Liver (tissue), 9 donors: Measurements from ENCODE around the gene CACNA1C. TPM values are rescaled to one million over a fixed set of nuclear protein-coding genes. Genes with fewer than 3 reads are reported as not detected.

Experiments
- DNase-seq: peaks from one replicate; pipeline ENCODE4 v3.0.0-alpha.2; 2017; ENCODE audit warnings: low spot score
- H3K27ac ChIP-seq, 2 donors: one replicate each; pipeline ENCODE4 v1.7.0; 2013; ENCODE audit warnings: inconsistent platforms in 2 of 2, low read length in 2 of 2, control low read depth in 1 of 2, low read depth in 1 of 2, mild to moderate bottlenecking in 1 of 2
- H3K27me3 ChIP-seq, 4 donors: one replicate each; pipeline versions ENCODE4 v1.6.1 to v1.7.0; 2013; ENCODE audit warnings: low read length in 3 of 4, inconsistent platforms in 1 of 4, mild to moderate bottlenecking in 1 of 4, moderate library complexity in 1 of 4; ENCODE audit not compliant: control insufficient read depth in 4 of 4, insufficient read depth in 4 of 4
- H3K36me3 ChIP-seq, 4 donors: one replicate each; pipeline versions ENCODE4 v1.6.1 to v1.7.0; 2013; ENCODE audit warnings: low read length in 3 of 4, mild to moderate bottlenecking in 3 of 4, low read depth in 1 of 4, moderate library complexity in 1 of 4; ENCODE audit not compliant: control insufficient read depth in 4 of 4, insufficient read depth in 3 of 4
- H3K4me1 ChIP-seq, 4 donors: one replicate each; pipeline versions ENCODE4 v1.6.1 to v1.7.0; 2013; ENCODE audit warnings: low read length in 3 of 4, mild to moderate bottlenecking in 3 of 4, moderate library complexity in 1 of 4; ENCODE audit not compliant: control insufficient read depth in 4 of 4, insufficient read depth in 4 of 4
- H3K4me3 ChIP-seq, 3 donors: one replicate each; pipeline versions ENCODE4 v1.6.1 to v1.7.0; 2013; ENCODE audit warnings: low read length in 3 of 3, control low read depth in 1 of 3, low read depth in 1 of 3, mild to moderate bottlenecking in 1 of 3
- H3K9ac ChIP-seq, 2 donors: one replicate each; pipeline ENCODE4 v1.7.0; 2013; ENCODE audit warnings: low read length in 2 of 2, mild to moderate bottlenecking in 2 of 2, moderate library complexity in 2 of 2, control low read depth in 1 of 2, low read depth in 1 of 2
- H3K9me3 ChIP-seq, 4 donors: one replicate each; pipeline versions ENCODE4 v1.6.1 to v1.7.0; 2013; ENCODE audit warnings: low read length in 3 of 4; ENCODE audit not compliant: control insufficient read depth in 4 of 4
- ATF3 ChIP-seq: IDR thresholded peaks from 2 replicates; pipeline ENCODE4 v1.6.1; 2016; ENCODE audit warnings: antibody characterized with exemption
- CTCF ChIP-seq: fragments of 150-350 bp; IDR thresholded peaks from 2 replicates; pipeline ENCODE4 v1.5.1; 2017; ENCODE audit warnings: improper control_type of control experiment, low read depth, low read length; ENCODE audit not compliant: missing input control
- EGR1 ChIP-seq, 2 donors: IDR thresholded peaks; 2 replicates each; pipeline ENCODE4 v1.6.1; 2016 to 2018; ENCODE audit warnings: antibody characterized with exemption in 2 of 2, low read depth in 2 of 2
- FOXA1 ChIP-seq: IDR thresholded peaks from 2 replicates; pipeline ENCODE4 v1.6.1; 2016; ENCODE audit warnings: antibody characterized with exemption
- FOXA2 ChIP-seq: IDR thresholded peaks from 2 replicates; pipeline ENCODE4 v1.6.1; 2016; ENCODE audit warnings: antibody characterized with exemption
- GABPA ChIP-seq, 2 donors: IDR thresholded peaks in 1 of 2; conservative IDR thresholded peaks in 1 of 2; 2 replicates each; pipeline ENCODE4 v1.6.1; 2016; ENCODE audit warnings: antibody characterized with exemption in 2 of 2, mild to moderate bottlenecking in 1 of 2, moderate library complexity in 1 of 2
- HNF4A ChIP-seq, 2 donors: conservative IDR thresholded peaks; 2 replicates each; pipeline ENCODE4 v1.6.1; 2016; ENCODE audit warnings: antibody characterized with exemption in 2 of 2, mild to moderate bottlenecking in 2 of 2
- MAX ChIP-seq: IDR thresholded peaks from 2 replicates; pipeline ENCODE4 v1.6.1; 2016; ENCODE audit warnings: antibody characterized with exemption
- NR2F2 ChIP-seq: IDR thresholded peaks from 2 replicates; pipeline ENCODE4 v1.6.1; 2016; ENCODE audit warnings: antibody characterized with exemption
- RAD21 ChIP-seq, 2 donors: IDR thresholded peaks; 2 replicates each; pipeline ENCODE4 v1.6.1; 2016; ENCODE audit warnings: antibody characterized with exemption in 2 of 2, mild to moderate bottlenecking in 2 of 2
- REST ChIP-seq: IDR thresholded peaks from 2 replicates; pipeline ENCODE4 v1.6.1; 2016; ENCODE audit warnings: antibody characterized with exemption, mild to moderate bottlenecking
- RXRA ChIP-seq, 2 donors: IDR thresholded peaks; 2 replicates each; pipeline ENCODE4 v1.6.1; 2017 to 2018; ENCODE audit warnings: antibody characterized with exemption in 2 of 2, mild to moderate bottlenecking in 1 of 2
- SP1 ChIP-seq: IDR thresholded peaks from 2 replicates; pipeline ENCODE4 v1.6.1; 2018; ENCODE audit warnings: antibody characterized with exemption, mild to moderate bottlenecking
- TAF1 ChIP-seq: conservative IDR thresholded peaks from 2 replicates; pipeline ENCODE4 v1.6.1; 2016; ENCODE audit warnings: antibody characterized with exemption, mild to moderate bottlenecking
- YY1 ChIP-seq: IDR thresholded peaks from 2 replicates; pipeline ENCODE4 v1.6.1; 2016; ENCODE audit warnings: antibody characterized with exemption, mild to moderate bottlenecking
- ZBTB33 ChIP-seq: IDR thresholded peaks from 2 replicates; pipeline ENCODE4 v1.6.1; 2016; ENCODE audit warnings: antibody characterized with exemption
- WGBS: extraction: QIAGEN DNeasy Blood & Tissue Kit; methylation state at CpG from one replicate; pipeline ENCODE4 v1.1.7; 2013; 5-methylcytosine and 5-hydroxymethylcytosine counted together
- polyA plus RNA-seq, 2 donors: library from polyadenylated mRNA; stranded (reverse) in 1 of 2; unstranded in 1 of 2; fragments of 200-250 nt in 1 of 2; fragments of >200 nt in 1 of 2; fragmentation: Nextera tagmentation in 1 of 2; extraction: Ambion mirVana in 1 of 2; gene quantifications; one replicate each; pipeline versions ENCODE4 v1.2.1 to v1.2.3, GENCODE V29; 2013 to 2015
- total RNA-seq, 2 donors: library from RNA; depleted of rRNA; stranded (reverse); fragments of >200 nt; gene quantifications; one replicate each; pipeline ENCODE4 v1.2.3, GENCODE V29; 2014
- donor health status: healthy.
- donor health status: healthy.
- donor health status: healthy.
- donor health status: healthy.
- donor health status: healthy.

Gene CACNA1C
- total and polyA plus RNA-seq, 4 donors: 0.23 to 1.9 (median 0.41) TPM

- Histone ChIP-seq H3K4me3 (no peak overlapping the region), H3K27ac (no peak overlapping the region), H3K9me3 (no peaks in the 10 kb centered on the region), H3K36me3 (no peaks in the 10 kb centered on the region), H3K4me1 (no peaks in the 10 kb centered on the region), H3K27me3 (no peaks in the 10 kb centered on the region), H3K9ac (no peak overlapping the region)
- TF ChIP-seq HNF4A (conservative IDR thresholded peaks at IDR 0.05) (no peak), NR2F2 (no peak), ATF3 (no peak), REST (no peak), GABPA (IDR thresholded peaks at IDR 0.05 in 1 of 2, conservative IDR thresholded peaks at IDR 0.05 in 1 of 2) (no peak), FOXA2 (no peak), TAF1 (no peak), RXRA (IDR thresholded peaks at IDR 0.05) (no peak), ZBTB33 (no peak)
- no peak for DNase-seq
Observed at GRCh38 chr12:2544230-2544629, 491.4 kb downstream of the CACNA1C start.

GRCh38 chr12:2547273-2548044, 494.7 kb downstream of the CACNA1C start:
- Histone ChIP-seq H3K4me1 (no peaks in the 10 kb centered on the region), H3K4me3 (no peak overlapping the region), H3K9me3 (no peaks in the 10 kb centered on the region), H3K27ac (no peak overlapping the region), H3K27me3 (no peaks in the 10 kb centered on the region), H3K9ac (no peak overlapping the region), H3K36me3 (no peaks in the 10 kb centered on the region)
- WGBS: 80% methylated on average over 11 of the region's 11 CpGs
- no peak for DNase-seq
- TF ChIP-seq TAF1 (no peak), RAD21 (IDR thresholded peaks at IDR 0.05) (no peak), SP1 (no peak), ATF3 (no peak), YY1 (no peak), RXRA (IDR thresholded peaks at IDR 0.05) (no peak), GABPA (IDR thresholded peaks at IDR 0.05 in 1 of 2, conservative IDR thresholded peaks at IDR 0.05 in 1 of 2) (no peak), HNF4A (conservative IDR thresholded peaks at IDR 0.05) (no peak), REST (no peak), FOXA2 (no peak), FOXA1 (no peak), ZBTB33 (no peak), MAX (no peak), EGR1 (IDR thresholded peaks at IDR 0.05; ENCODE audit: low read depth in 2 of 2) (no peak), CTCF (no peak)
